ENCODE measurements around the gene TAS2R41.

Gene TAS2R41

DNA sequence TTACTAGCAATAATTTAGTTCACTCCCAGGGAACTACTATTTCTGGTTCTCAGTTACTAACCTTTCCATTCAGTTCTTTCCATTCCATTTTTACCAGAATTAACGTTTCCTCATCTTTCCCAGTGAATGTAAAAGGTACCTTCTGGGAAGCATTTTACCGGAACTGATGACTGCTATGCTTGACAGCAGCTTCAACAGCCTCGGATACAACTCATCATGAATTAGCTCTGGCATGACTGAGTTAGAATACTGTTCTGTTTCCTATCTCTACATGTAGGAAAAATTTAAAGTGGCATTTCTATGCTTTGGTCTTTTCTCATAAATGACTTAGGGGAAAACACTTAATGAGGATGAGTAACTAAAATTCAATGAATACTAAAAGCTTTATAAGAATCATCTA is 18.6 kb downstream of the TAS2R41 start:
- no peak overlapping the region for H3K4me3 ChIP-seq (replicated peaks in 1 of 2; ENCODE audit: low read depth in 2 of 2, low read length in 2 of 2)
- no peak for DNase-seq (ENCODE audit: low read depth in 2 of 2)
- TF ChIP-seq, protein P1, sequence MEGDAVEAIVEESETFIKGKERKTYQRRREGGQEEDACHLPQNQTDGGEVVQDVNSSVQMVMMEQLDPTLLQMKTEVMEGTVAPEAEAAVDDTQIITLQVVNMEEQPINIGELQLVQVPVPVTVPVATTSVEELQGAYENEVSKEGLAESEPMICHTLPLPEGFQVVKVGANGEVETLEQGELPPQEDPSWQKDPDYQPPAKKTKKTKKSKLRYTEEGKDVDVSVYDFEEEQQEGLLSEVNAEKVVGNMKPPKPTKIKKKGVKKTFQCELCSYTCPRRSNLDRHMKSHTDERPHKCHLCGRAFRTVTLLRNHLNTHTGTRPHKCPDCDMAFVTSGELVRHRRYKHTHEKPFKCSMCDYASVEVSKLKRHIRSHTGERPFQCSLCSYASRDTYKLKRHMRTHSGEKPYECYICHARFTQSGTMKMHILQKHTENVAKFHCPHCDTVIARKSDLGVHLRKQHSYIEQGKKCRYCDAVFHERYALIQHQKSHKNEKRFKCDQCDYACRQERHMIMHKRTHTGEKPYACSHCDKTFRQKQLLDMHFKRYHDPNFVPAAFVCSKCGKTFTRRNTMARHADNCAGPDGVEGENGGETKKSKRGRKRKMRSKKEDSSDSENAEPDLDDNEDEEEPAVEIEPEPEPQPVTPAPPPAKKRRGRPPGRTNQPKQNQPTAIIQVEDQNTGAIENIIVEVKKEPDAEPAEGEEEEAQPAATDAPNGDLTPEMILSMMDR (IDR thresholded peaks at IDR 0.05; ENCODE audit: low read depth, low read length): no peak

DNA sequence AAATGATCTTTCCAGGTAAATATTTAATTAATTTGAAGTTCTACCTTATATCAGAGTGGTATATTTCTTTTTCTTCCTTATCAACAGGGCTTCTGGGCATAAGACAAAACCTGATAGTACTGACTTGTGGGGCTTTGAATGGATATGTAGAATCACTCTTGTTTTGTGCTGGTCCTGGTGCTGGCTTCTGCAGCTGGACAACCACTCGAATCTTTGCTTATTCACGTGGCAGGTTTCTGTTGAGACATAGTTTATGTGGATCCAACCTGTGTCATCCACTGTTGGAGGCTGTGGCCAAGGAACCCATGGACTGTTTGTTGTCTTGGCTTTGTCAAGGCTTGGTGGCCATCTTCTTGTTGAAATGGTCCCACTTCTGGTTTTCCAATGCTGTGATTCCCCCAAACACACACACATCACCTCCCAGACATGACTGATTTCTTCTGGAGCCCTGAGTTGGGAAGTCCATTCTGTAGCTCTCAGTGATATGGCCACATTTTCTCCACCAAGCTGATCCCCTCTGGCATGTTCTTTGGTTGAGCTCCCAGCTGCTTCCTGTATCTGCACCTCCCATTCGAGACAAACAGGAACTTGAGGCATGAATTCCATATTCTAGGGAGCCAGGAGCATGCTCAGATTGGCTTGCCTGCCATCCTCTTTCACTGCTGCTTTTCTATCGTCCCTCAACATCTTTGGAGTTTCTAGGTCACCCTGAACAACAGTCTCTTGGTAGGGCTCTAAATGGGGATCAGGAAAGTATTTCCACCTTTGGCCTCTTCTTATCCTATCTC is 19.5 kb downstream of the TAS2R41 start:
- no peak overlapping the region for H3K4me3 ChIP-seq (replicated peaks in 1 of 2; ENCODE audit: low read depth in 2 of 2, low read length in 2 of 2)
- no peak for DNase-seq (ENCODE audit: low read depth in 2 of 2)
- TF ChIP-seq, protein P1 (IDR thresholded peaks at IDR 0.05; ENCODE audit: low read depth, low read length): no peak

DNA sequence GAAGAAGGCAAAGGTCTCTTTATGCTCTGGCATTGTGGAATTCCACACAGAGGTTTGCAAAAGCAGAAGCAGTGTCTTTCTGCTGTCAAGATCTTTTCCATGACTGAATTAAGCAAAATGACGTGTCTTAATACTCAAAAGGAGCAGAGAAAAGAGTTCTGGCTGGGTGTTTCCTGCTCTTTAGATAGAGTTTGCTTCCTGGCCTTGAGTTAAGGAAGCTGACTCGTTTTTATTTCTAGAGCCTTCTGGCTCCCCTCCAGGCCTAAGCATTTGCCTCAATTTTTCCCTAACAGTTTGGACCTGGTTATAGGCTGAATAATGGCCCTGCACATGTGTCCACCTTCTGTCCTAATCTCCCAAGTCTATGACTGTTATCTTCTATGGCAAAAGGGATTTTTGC is 21.6 kb downstream of the TAS2R41 start:
- no peak overlapping the region for H3K4me3 ChIP-seq (replicated peaks in 1 of 2; ENCODE audit: low read depth in 2 of 2, low read length in 2 of 2)
- DNase-seq (ENCODE audit: low read depth in 2 of 2): peak; percentile 69 to 89
- TF ChIP-seq, protein P1 (IDR thresholded peaks at IDR 0.05; ENCODE audit: low read depth, low read length): no peak

DNA sequence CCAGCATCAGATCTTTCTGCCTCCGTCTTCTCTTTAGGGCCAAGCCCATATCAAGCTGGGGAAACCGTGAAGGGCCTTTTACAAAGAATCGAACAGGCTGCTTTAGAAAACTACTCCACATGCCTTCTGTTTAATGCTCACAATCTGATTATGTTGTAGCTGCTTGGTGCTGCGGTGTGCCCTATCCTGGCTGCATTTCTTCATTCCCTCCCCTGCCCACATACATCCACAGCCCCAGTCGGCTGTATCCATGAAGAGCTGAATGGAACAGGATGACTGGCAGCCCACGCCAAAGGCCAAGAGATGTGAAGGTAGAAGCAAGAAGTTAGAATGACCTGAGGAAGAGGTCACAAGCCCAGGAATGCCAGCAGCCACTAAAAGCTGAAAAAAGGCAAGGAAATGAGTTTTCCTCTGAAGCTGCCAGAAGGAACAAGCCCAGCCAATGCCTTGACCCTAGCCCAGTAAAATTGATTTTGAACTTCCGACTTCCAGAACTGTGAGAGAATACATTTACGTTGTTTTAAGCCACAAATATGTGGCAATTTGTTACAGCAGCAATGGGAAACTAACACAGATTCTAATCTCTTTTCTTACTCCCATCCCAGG is 22.2 kb downstream of the TAS2R41 start:
- H3K4me3 ChIP-seq (replicated peaks in 1 of 2; ENCODE audit: low read depth in 2 of 2, low read length in 2 of 2): no peak overlapping the region
- DNase-seq (ENCODE audit: low read depth in 2 of 2): peak in 1 of 2 donors; percentile 44
- TF ChIP-seq, protein P1 (IDR thresholded peaks at IDR 0.05; ENCODE audit: low read depth, low read length): no peak

DNA sequence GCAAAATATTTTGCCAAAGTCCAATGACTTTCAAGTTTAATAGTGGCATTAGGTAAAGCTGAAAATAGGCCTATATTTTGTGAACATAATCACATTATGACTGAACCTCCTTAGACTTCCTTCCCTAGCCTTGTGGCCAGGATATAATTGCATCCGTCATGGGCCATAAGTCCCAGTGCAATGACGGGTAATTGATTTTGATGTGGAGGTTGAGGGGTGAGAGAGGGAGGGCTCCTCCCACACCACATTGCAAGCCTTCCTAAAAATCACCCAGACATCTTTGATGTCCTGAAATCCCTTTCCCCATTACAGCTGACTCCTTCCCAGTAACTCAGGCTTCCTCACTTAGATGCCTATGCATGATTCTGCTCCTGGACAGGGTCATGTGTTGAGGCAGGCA is 25.6 kb downstream of the TAS2R41 start:
- TF ChIP-seq, protein P1 (IDR thresholded peaks at IDR 0.05; ENCODE audit: low read depth, low read length): no peak
- no peak for DNase-seq (ENCODE audit: low read depth in 2 of 2)

DNA sequence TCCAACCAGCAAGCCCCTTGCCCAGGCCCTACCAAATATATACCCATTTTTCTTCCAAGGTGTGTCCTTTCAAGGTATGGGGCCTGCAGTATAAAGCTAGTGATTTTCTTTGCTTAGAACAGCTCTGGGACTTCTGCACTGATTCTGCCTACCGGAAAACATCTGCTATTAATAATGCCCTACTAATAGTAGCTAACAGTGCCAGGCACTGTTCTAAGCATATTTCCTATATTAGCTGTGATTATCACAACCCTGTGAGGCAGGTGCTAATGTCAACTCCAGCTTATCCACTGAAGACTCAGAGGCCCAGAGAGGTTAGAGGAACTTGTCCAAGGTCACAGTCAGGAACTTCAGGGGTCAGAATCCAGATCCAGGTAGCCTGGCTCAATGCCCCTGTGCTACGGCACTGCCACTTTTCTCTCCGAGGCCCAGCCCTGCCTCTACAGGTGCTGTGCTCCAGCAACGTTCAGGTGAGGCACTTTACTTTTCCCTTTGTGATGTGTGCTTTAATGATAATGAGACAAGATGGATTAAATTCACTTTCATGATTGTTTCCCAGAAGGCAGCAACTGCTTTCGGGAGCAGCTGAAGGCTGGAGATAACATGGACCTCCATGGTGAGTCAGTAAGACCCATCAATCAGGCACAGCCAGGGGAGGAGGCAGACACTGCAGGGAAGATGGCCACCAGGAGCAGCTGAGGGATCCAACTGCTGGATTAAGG is 26.7 kb downstream of the TAS2R41 start:
- TF ChIP-seq, protein P1 (IDR thresholded peaks at IDR 0.05; ENCODE audit: low read depth, low read length): no peak

More for the DNA sequence above, 25.6 kb downstream of the TAS2R41 start:
- H3K4me3 ChIP-seq (replicated peaks in 1 of 2; ENCODE audit: low read depth in 2 of 2, low read length in 2 of 2): no peak overlapping the region

More for the DNA sequence above, 26.7 kb downstream of the TAS2R41 start:
- DNase-seq (ENCODE audit: low read depth in 2 of 2): no peak
- H3K4me3 ChIP-seq (replicated peaks in 1 of 2; ENCODE audit: low read depth in 2 of 2, low read length in 2 of 2): no peak overlapping the region
